ENCODE measurements around the gene RAD18. TPM values are rescaled to one million over a fixed set of nuclear protein-coding genes. Genes with fewer than 3 reads are reported as not detected.

Gene RAD18
- total and polyA plus RNA-seq, 7 donors, result 3.5 to 25.8 (median 6.4) TPM

DNA sequence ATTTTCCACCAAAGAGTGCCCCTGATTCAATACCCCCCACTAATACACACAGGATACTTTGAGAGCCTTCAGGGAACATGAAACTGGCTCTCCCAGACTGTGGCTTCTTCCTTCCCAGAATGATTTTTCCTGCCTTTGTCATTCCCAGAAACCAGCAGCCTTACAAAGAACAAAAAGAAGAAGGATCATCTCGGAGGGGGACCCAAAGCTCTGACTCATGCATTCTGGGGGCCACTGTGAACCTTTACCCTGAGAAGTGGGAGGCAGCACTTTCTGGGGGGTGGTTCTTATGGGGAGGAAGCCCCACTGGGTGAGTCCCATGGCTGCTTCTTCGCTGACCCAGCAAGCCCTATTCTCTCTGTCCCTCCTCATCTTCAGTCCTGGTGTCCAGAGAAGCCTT, 44.7 kb upstream of the RAD18 start:
- H3K4me1 ChIP-seq, result no peaks in the 10 kb centered on the region
- WGBS, 2 donors, result 88 to 93% methylated on average over 2 of the region's 2 CpGs
- intact Hi-C loops (cut with DNase I), result no loop called here

GRCh38 chr3:9007213-9007612, 43.9 kb upstream of the RAD18 start:
- WGBS, 2 donors, result 83 to 93% methylated on average over 2 of the region's 2 CpGs
- no peaks in the 10 kb centered on the region for H3K27me3 ChIP-seq
- no peak for DNase-seq
- H3K4me3 ChIP-seq, result no peak overlapping the region
- intact Hi-C loops (cut with DNase I), result no loop called here
- no peaks in the 10 kb centered on the region for H3K4me1 ChIP-seq
- no peaks in the 10 kb centered on the region for H3K9me3 ChIP-seq
- no peak overlapping the region for H3K27ac ChIP-seq
- TF ChIP-seq POLR2A (IDR thresholded peaks at IDR 0.05), result no peak
- TF ChIP-seq, protein P1, sequence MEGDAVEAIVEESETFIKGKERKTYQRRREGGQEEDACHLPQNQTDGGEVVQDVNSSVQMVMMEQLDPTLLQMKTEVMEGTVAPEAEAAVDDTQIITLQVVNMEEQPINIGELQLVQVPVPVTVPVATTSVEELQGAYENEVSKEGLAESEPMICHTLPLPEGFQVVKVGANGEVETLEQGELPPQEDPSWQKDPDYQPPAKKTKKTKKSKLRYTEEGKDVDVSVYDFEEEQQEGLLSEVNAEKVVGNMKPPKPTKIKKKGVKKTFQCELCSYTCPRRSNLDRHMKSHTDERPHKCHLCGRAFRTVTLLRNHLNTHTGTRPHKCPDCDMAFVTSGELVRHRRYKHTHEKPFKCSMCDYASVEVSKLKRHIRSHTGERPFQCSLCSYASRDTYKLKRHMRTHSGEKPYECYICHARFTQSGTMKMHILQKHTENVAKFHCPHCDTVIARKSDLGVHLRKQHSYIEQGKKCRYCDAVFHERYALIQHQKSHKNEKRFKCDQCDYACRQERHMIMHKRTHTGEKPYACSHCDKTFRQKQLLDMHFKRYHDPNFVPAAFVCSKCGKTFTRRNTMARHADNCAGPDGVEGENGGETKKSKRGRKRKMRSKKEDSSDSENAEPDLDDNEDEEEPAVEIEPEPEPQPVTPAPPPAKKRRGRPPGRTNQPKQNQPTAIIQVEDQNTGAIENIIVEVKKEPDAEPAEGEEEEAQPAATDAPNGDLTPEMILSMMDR (IDR thresholded peaks at IDR 0.05), result no peak
- no peak for TF ChIP-seq EP300 (IDR thresholded peaks at IDR 0.05)
- no peak for TF ChIP-seq POLR2AphosphoS5 (IDR thresholded peaks at IDR 0.05)
- peaks cover 0 to 6% (median 0%) of the 10 kb centered on the region in 4 donors for H3K36me3 ChIP-seq

More for the DNA sequence above, 44.7 kb upstream of the RAD18 start:
- Histone ChIP-seq H3K36me3 (peaks cover 0 to 6% (median 0%) of the 10 kb centered on the region in 4 donors), H3K9me3 (no peaks in the 10 kb centered on the region), H3K4me3 (no peak overlapping the region), H3K27ac (no peak overlapping the region), H3K27me3 (no peaks in the 10 kb centered on the region)
- no peak for TF ChIP-seq POLR2AphosphoS5 (IDR thresholded peaks at IDR 0.05)
- no peak for TF ChIP-seq POLR2A (IDR thresholded peaks at IDR 0.05)
- no peak for TF ChIP-seq EP300 (IDR thresholded peaks at IDR 0.05)
- TF ChIP-seq, protein P1 (IDR thresholded peaks at IDR 0.05), result no peak
- DNase-seq, result no peak

GRCh38 chr3:9000041-9000440, 36.8 kb upstream of the RAD18 start:
- no peaks in the 10 kb centered on the region for H3K27me3 ChIP-seq

GRCh38 chr3:8997151-8997550, 33.9 kb upstream of the RAD18 start:
- H3K27ac ChIP-seq, result peak overlapping the region in 3 of 4 donors; percentile 16 to 53 (median 19)
- intact Hi-C loops (cut with DNase I), result no loop called here
- H3K9me3 ChIP-seq, result no peaks in the 10 kb centered on the region
- 83 to 86% methylated on average over 3 of the region's 3 CpGs for WGBS, 2 donors
- TF ChIP-seq POLR2A (IDR thresholded peaks at IDR 0.05) (no peak), POLR2AphosphoS5 (IDR thresholded peaks at IDR 0.05) (no peak), EP300 (IDR thresholded peaks at IDR 0.05) (no peak)
- TF ChIP-seq, protein P1 (IDR thresholded peaks at IDR 0.05), result no peak
- no peaks in the 10 kb centered on the region for H3K27me3 ChIP-seq
- H3K36me3 ChIP-seq, result no peaks in the 10 kb centered on the region
- H3K4me3 ChIP-seq, result no peak overlapping the region
- peaks cover 0 to 17% (median 14%) of the 10 kb centered on the region in 4 donors for H3K4me1 ChIP-seq
- DNase-seq, result no peak

More at GRCh38 chr3:9000041-9000440, 36.8 kb upstream of the RAD18 start:
- Histone ChIP-seq H3K4me3 (no peak overlapping the region), H3K27ac (no peak overlapping the region), H3K36me3 (no peaks in the 10 kb centered on the region), H3K4me1 (peaks cover 0 to 17% (median 14%) of the 10 kb centered on the region in 4 donors), H3K9me3 (no peaks in the 10 kb centered on the region)
- TF ChIP-seq, protein P1 (IDR thresholded peaks at IDR 0.05), result no peak
- TF ChIP-seq POLR2A (IDR thresholded peaks at IDR 0.05), result no peak
- no peak for TF ChIP-seq EP300 (IDR thresholded peaks at IDR 0.05)
- no peak for TF ChIP-seq POLR2AphosphoS5 (IDR thresholded peaks at IDR 0.05)
- intact Hi-C loops (cut with DNase I), result no loop called here
- DNase-seq, result no peak

- Histone ChIP-seq H3K4me3 (no peak overlapping the region), H3K4me1 (peaks cover 0 to 17% (median 14%) of the 10 kb centered on the region in 4 donors), H3K27ac (peak overlapping the region in 3 of 4 donors; percentile 19 to 53 (median 32)), H3K9me3 (no peaks in the 10 kb centered on the region), H3K27me3 (no peaks in the 10 kb centered on the region), H3K36me3 (no peaks in the 10 kb centered on the region)
- no peak for TF ChIP-seq POLR2A (IDR thresholded peaks at IDR 0.05)
- TF ChIP-seq, protein P1 (IDR thresholded peaks at IDR 0.05), result peak in 3 of 4 experiments; percentile 9 to 48 (median 34)
- TF ChIP-seq EP300 (IDR thresholded peaks at IDR 0.05), result no peak
- TF ChIP-seq POLR2AphosphoS5 (IDR thresholded peaks at IDR 0.05), result peak in 1 of 4 donors; percentile 34
- WGBS, 2 donors, result 72 to 77% methylated on average over 12 of the region's 12 CpGs
- intact Hi-C loops (cut with DNase I), result no loop called here
- peak; percentile 85 for DNase-seq
Observed at GRCh38 chr3:8996681-8997121, 33.4 kb upstream of the RAD18 start.

All from sigmoid colon (tissue), 7 donors.